HG03558 (cell line): ENCODE data around the gene TEX54.
"Not testable (repeated sequence)": the region's sequence is repeated elsewhere in the genome, so short reads cannot be mapped to it uniquely, and the experiment has no call there.

Source experiments
- ATAC-seq: cut with Tn5 transposase; IDR thresholded peaks from one replicate; pipeline ENCODE4 v1.9.1; 2021; ENCODE audit warnings: moderate number of reproducible peaks; ENCODE audit not compliant: unreplicated experiment; ENCODE audit errors: extremely low read depth

TEX54 gene

DNA sequence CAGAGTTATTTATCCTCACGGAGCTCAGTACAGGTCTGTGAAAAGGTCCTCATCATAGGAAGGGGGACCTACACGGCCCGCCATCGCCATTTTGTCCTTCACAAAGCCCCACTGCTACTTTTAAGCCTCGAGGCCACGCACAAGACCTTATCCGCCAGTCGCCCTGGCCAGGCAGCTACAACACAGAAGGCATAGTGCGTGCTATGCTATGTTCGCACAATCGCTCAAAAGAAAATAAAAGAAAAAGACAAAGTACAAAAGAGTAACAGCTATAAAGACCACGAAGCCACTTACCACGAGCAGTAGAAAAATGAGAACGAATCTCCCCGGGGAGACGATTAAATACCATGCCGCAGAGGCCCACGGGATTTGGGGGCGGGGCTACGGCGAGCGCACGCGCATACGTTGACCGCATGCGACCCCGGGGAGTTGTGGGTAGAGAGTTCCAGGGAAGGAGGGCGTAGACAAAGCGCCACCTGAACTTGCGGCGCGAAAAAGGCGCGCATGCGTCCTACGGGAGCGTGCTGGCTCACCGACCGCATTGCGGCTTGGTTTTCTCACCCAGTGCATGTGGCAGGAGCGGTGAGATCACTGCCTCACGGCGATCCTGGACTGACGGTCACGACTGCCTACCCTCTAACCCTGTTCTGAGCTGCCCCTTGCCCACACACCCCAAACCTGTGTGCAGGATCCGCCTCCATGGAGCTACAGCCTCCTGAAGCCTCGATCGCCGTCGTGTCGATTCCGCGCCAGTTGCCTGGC, 23.1 kb upstream of the TEX54 start:
- peak; percentile 74 for ATAC-seq

DNA sequence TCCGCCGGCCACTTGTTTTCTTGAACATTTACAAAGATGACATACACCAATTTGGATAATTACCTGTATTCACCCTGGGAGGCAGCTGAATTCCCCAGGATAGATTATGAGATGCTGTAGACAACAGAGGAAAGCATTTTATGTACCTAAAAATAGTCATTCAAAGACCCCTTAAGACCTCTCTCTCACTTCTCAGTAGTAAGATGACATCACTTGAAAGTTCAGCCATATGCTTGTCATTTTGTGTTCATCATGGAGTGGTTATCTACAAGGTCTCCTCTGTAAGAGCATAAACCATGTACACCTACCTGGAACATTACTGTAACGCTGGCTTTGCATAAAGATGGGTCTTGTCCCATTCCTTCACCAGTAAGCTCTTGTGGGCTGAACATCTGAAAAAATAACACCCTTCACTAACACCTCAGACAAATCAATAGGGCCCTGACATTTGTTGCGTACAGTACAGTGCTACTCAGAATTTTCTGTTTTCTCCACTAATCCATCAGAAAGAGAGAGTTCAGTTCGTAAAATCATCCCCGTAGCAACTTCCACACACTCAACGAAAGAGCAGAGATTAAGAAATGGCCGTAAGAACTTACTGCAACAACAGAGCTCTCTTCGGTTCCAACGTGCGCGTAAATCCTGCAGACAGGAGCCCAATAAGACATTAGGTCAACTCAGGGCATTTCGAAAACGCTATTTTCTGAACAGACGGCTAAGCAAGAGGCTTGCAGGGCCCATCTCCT, 22.4 kb upstream of the TEX54 start:
- ATAC-seq = no peak

DNA sequence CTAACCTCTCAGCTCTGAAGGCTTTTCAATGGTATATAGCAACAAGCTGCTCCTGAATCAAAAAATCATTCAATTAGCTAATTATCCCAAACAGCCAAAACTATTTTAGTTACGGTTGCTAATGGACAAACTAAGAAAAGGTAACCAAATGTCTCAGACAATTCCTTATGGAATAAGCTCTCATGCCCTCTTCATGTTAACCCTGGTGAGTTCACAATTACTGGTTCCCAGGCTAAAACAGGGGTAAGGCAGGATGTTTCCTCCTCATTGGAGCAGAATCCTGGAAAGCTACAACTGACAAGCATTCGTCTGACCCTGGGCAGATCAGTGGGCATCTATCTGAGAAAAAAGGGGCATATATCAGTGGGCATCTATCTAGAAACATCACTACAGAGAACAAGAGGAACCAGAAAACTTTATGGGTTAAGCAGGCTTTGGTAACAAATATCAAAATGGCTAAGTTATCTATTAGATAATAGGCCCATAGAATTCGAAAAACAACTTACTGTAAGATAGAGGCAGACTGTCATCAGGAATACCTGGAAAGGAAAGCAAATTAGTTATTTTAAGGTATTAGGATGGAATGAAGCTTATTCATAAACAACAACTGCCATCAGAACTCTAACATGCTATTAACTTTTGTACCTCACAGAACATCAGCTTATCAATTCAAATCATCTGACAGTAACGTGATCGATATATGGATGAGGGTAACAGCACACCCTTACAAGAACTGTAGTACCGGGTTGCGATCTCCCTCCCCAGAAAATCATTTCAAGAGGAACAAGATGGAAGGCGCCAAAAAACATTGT, 21.6 kb upstream of the TEX54 start:
- no peak for ATAC-seq

DNA sequence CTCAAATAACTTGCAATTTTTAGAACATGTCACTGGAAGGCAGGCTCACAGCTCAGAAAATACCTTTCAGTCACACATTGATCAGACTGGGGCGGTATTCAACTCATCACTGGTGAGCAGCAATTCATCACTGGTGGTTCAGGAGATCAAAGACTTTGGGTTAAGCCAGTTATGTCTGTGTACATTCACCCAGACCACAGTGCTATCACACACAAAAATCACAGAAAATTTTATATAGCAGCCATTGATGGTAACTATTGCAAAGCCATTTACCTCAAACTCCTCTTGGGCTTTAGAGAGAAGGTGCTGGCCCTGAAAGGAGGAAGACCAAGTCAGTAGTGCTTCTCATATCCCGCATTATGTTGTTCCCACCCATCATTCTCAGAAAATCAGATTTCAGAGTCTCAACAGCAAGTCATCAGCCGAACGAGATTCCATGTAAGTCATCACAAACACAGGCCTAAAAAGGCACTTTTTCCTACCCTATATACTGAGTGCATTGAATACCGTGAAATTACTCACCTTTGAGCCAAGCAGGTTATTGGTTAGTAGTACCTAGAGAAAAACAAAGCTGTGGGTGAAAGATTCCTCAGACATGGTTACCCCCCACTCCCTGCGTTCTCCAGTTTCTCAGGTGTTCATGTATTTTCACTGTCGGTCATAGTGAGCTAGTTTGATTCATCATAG, 20.8 kb upstream of the TEX54 start:
- ATAC-seq = no peak

DNA sequence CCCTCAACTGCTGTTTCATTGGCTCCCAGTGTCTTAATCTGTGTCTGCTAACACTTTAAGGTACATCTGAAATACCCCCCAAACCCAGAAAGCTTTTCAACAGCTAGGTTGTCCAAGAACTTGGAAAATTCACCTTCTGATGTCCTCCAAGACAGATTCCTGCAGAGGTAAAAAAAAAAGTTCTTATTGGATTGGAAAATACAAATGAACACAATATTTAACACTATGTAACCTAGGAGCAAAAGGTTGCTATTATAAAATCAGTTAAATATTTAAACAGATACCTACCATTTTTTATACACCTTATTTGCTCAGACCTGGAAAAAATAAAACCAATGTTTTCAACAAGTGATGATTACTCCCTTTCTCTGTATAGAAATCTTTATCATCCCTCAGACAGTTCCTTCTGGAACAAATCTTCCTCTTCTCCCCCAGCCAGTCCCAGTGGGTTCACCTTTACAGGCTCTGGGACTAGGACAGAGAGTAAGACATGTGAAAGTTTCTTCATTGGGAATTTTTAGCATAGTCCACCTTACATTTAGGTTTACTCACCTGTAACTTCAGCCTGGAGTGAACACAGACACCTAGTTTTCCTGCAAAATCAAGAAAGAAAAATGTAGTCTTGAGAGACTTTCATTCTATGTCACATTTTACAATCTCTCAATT, 20.0 kb upstream of the TEX54 start:
- ATAC-seq = no peak

DNA sequence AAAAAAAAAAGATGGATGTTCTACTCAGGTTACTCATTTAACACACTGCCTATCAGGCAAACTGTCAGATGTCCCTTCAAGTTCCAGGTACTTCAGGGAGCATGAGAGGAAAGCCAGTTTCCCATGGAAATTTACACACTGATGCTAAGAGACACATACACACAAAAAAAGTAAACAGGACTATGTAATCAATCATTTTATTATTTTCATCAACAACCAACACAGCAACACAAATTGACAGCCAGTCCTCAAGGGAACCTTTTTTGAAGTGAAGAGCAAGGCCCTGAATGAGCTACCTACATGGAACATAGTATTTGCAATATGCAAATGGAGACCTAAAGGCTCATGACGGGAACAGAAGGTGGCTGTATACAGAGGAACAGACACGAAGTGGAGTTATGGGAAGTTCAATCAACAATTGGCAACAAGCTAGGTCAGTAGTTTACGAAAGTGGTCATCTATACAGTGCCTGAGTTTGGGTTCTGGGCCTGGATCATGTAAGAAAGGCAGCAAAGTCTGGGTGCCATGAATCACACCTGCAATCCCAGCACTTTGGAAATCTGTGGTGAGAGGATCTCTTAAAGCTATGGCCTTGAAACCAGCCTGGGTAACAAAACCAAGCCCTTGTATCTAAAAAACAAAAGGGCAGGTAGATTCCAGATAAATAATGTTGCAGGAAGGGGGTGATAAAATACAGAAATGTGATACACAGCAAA, 19.3 kb upstream of the TEX54 start:
- ATAC-seq = no peak

DNA sequence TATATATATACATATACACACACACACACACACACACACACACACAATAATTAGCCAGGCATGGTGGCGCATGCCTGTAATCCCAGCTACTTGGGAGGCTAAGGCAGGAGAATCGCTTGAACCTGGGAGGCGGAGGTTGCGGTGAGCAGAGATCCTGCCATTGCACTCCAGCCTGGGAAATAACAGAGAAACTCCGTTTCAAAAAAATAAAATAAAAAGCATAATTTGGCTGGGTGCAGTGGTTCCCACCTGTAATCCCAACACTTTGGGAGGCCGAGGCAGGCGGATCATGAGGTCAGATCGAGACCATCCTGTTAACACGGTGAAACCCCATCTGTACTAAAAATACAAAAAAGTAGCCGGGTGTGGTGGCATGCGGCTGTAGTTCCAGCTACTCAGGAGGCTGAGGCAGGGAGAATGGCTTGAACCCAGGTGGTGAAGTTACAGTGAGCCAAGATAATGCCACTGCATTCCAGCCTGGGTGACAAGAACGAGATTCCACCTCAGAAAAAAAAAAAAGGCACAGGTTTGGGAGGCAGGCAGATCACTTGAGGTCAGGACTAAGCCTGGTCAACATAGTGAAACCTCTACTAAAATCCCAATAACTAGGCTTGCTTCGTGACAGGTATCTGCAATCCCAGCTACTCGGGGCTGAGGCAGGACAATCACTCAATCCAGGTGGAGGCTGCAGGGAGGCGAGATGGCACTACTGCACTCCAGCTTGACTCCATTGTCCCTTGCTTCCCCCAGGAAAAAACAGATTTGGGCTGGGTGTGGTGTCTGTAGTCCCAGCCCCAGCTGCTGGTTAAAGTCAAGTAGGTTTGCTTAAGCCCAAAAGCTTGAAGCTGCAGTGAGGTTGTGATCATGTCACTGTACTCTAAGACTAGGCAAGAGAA, 18.5 kb upstream of the TEX54 start:
- no peak for ATAC-seq

DNA sequence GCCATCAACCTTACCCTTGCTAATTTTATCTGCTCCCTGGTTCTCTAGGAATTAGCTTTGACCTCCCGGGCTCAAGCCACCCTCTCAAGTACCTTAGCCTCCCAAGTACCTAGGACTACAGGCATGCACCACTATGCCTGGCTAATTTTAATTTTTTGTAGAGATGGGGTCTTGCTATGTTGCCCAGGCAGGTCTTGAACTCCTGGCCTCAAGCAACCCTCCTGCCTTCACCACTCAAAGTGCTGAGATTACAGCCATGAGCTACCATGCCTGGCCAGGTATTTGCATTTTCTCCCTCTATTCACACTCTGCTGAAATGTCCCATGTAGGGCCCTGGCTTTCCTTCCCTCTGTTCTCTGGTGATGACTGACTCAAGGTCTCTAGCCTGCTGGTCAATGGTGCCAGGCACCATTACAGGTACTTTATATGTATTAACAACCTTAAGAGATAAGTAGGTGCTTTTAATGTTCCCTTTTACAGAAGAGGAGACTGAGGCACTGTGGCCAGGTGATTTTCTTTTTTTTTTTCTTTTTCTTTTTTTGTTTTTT, 15.2 kb upstream of the TEX54 start:
- no peak for ATAC-seq

DNA sequence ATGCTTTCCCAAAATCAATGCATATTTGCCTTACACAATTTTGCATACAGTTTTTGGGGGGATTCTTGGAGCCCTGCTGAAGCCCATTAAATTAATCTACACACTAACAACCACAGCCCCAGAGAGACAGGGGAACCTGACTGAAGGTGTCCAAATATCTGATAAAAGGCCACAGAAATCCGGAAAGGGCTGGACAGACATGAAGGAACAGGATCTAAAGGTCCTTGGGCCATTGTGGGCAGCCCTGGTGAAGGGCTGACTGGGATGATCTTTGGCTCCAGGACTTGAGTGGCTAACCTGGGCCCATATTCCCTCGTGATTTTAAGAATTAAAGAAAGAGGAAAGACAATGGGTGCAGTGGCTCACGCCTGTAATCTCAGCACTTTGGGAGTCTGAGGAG, 13.5 kb upstream of the TEX54 start:
- ATAC-seq = no peak

DNA sequence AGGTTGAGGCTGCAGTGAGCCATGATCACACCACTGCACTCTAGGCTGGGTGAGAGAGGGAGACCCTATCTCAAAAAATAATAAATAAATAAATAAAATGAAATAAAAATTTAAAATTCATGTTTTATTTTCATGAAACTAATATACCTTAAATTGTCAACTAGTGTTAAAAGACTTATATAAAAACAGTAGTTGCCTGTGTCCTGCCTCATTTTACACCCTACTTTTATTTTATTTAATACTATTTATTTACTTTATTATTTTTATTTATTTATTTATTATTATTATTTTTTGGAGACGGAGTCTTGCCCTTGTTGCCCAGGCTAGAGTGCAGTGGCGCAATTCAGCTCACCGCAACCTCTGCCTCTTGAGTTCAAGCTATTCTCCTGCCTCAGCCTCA, 11.5 kb upstream of the TEX54 start:
- ATAC-seq = no peak

DNA sequence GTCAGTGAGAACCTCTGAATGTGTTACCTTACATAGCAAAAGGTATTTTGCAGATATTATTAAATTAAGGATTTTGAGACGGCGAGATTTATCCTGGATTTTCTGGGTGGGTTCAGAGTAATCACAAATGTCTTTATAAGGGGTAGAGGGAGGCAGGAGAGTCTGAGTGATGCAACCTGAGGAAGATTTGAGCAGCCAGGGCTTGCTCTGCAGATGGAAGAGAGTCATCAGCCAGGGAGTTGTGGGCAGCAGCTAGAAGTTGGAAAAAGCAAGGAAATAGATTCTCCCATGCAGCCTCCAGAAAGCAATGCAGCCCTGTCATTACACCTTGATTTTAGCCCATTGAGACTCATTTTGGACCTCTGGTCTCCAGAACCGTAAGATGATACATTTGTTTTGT, 10.8 kb upstream of the TEX54 start:
- ATAC-seq = no peak

DNA sequence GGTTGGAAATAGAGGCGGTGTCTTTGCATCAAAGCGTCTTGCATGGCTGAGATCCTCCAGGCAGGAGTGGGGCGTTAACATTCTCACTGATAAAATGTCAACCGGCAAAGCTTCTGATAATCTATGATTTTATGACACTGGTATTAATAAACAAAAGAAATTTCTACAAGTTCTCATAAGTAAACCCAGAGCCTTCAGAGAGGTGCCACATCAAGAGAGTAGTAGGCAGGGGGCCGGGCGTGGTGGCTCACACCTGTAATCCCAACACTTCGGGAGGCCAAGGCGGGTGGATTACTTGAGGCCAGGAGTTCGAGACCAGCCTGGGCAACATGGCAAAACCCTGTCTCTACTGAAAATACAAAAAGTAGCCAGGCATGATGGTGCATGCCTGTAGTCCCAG, 10.2 kb upstream of the TEX54 start:
- ATAC-seq = not testable (repeated sequence)

DNA sequence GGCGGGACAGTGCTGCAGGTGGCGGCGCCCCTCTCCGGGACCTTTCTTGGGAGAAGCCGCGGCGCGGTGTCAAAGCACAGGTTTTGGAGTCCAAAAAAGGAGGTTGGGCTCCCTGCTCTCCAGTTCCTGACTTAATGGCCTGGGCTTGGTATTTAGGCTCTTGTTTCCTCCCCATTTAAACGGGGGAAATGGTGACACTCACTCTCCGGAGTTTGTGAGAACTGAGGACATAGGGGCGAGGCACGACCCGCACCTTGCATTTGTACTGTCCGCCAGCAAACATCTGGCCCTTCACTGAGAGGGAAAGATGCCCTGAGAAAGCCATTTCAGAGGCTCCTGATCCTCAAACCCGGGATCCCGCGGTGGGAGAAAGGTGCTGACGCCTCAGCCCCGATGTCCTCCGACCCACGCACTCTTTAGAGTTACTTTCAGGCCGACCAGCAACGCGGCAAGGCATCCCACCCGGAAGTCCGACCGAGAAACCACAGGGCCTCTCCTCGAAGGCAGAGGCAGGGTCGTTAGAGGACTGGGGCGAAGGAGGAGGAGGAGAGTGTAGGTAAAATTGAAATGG, 9.6 kb upstream of the TEX54 start:
- ATAC-seq = no peak

DNA sequence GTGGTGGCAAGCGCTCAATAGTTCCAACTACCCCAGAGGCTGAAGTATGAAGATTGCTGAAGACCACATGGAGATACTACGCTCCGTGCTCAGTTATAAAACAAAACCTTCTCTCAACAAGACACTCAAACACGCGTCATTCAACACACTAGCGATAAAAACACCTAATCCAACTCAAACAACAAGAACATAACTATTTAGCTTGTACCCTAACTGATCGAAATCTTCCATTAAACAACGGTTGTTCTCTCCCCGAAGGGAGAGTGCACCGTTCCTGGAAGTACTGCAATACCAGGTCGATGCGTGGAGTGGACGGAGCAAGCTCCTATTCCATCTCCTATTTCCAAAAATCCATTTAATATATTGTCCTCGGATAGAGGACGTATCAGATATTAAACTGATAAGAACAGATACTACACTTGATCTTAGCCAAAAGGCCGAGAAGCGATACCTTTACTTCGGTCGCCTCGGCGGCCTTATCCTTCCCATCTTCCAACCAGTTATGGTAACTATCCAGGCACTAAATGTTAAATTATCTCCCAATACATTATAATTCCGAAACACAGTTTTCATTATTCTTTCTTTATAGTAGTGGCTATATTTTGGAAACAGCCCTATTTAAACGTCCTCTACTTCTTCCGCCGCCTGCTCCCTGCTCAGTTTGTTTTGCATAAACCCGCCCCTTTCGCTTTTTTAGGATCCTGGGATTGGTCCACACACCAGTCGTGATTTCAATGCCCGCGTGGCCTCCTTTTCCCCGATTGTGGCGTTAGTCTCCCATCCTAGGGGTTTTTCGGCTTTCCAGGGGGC, 8.9 kb upstream of the TEX54 start:
- peak; percentile 37 for ATAC-seq

DNA sequence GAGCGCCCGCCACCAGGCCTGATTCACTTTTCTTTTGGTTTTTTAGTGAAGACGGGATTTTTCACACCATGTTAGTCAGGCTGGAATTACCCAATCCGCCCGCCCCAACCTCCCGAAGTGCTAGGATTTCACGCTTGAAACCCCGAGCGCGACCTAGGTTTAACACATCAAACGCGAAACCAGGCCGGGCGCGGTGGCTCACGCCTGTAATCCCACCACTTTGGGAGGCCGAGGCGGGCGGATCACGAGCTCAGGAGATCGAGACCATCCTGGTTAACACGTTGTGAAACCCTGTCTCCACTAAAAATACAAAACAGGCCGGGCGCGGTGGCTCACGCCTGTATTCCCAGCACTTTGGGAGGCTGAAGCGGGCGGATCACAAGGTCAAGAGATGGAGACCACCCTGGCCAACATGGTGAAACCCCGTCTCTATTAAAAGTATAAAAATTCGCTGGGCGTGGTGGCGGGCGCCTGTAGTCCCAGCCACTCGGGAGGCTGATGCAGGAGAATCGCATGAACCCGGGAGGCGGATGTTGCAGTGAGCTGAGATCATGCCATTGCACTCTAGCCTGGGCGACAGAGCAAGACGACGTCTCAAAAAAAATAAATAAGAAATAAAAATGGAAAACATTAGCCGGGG, 8.2 kb upstream of the TEX54 start:
- not testable (repeated sequence) for ATAC-seq
